Right renal pelvis (tissue), 4 donors: ENCODE measurements around the gene MXD1. TPM values are rescaled to one million over a fixed set of nuclear protein-coding genes. Genes with fewer than 3 reads are reported as not detected.
"Not testable (repeated sequence)": the region's sequence is repeated elsewhere in the genome, so short reads cannot be mapped to it uniquely, and the experiment has no call there.

Experiments
- DNase-seq, 4 donors: peaks; one replicate each; pipeline ENCODE4 v3.0.0-alpha.2; 2013; ENCODE audit warnings: low read depth in 4 of 4, low spot score in 3 of 4, missing footprints in 1 of 4
- polyA plus RNA-seq, 4 donors: library from polyadenylated mRNA; unstranded; fragments of 120-200 nt; gene quantifications; one replicate each; pipeline ENCODE4 v1.2.1, GENCODE V29; 2013; ENCODE audit not compliant: insufficient read length in 4 of 4

Gene MXD1
- polyA plus RNA-seq, 4 donors: 10.5 to 15.1 (median 12.2) TPM

- DNase-seq: not testable (repeated sequence)
These were observed 35.8 kb downstream of the MXD1 start for GRCh38 chr2:69950671-69951070.

GRCh38 chr2:69952336-69953115 lies 37.6 kb downstream of the MXD1 start:
- no peak for DNase-seq

- DNase-seq: no peak
These were observed 39.2 kb downstream of the MXD1 start for GRCh38 chr2:69954084-69954483.

- no peak for DNase-seq
These were observed 40.1 kb downstream of the MXD1 start for GRCh38 chr2:69955029-69955428.

- DNase-seq: no peak
These were observed 41.6 kb downstream of the MXD1 start for GRCh38 chr2:69956475-69956979.

- no peak for DNase-seq
These were observed 43.1 kb downstream of the MXD1 start for GRCh38 chr2:69957965-69958364.

GRCh38 chr2:69958480-69958879 lies 43.6 kb downstream of the MXD1 start:
- DNase-seq: no peak

- DNase-seq: no peak
These were observed 44.5 kb downstream of the MXD1 start for GRCh38 chr2:69959425-69959824.

GRCh38 chr2:69960821-69961220 lies 45.9 kb downstream of the MXD1 start:
- no peak for DNase-seq

- DNase-seq: no peak
These were observed 46.6 kb downstream of the MXD1 start, which contains the start of gene ASPRV1 for GRCh38 chr2:69961496-69961895. TSS of gene ASPRV1 (minus strand) at chr2:69961631. CDS start at chr2:69961436, 195 bp downstream.

GRCh38 chr2:69962986-69963730 lies 48.2 kb downstream of the MXD1 start:
- DNase-seq: no peak

GRCh38 chr2:69964353-69964841 lies 49.5 kb downstream of the MXD1 start:
- DNase-seq: no peak

GRCh38 chr2:69965756-69966445 lies 51.0 kb downstream of the MXD1 start:
- DNase-seq: no peak

- DNase-seq: no peak
These were observed 51.6 kb downstream of the MXD1 start for GRCh38 chr2:69966496-69966895.

- DNase-seq: no peak
These were observed 53.7 kb downstream of the MXD1 start for GRCh38 chr2:69968609-69969008.

- no peak for DNase-seq
These were observed 54.4 kb downstream of the MXD1 start for GRCh38 chr2:69969126-69969983.

- no peak for DNase-seq
These were observed 55.1 kb downstream of the MXD1 start for GRCh38 chr2:69969991-69970390.

GRCh38 chr2:69972822-69973221 lies 57.9 kb downstream of the MXD1 start:
- no peak for DNase-seq

- no peak for DNase-seq
These were observed 58.4 kb downstream of the MXD1 start for GRCh38 chr2:69973335-69973735.
